Left ventricle myocardium inferior (tissue), 1 donor: ENCODE measurements around the gene ARL3. TPM values are rescaled to one million over a fixed set of nuclear protein-coding genes. Genes with fewer than 3 reads are reported as not detected.
"Not testable (repeated sequence)": the region's sequence is repeated elsewhere in the genome, so short reads cannot be mapped to it uniquely, and the experiment has no call there.

ENCODE experiments used
- DNase-seq: peaks from one replicate; pipeline ENCODE4 v3.0.0-alpha.2; 2020
- H3K27ac ChIP-seq: fragments of 200-600 bp; replicated peaks from 2 replicates; pipeline ENCODE4 v1.8.0; 2021
- H3K27me3 ChIP-seq: fragments of 200-600 bp; 2 replicates; pipeline ENCODE4 v1.8.0; 2021; ENCODE audit warnings: low read depth
- H3K36me3 ChIP-seq: fragments of 200-600 bp; 2 replicates; pipeline ENCODE4 v1.8.0; 2021
- H3K4me1 ChIP-seq: fragments of 200-600 bp; 2 replicates; pipeline ENCODE4 v1.8.0; 2021
- H3K4me3 ChIP-seq: fragments of 200-600 bp; 2 replicates; pipeline ENCODE4 v1.8.0; 2021; ENCODE audit warnings: mild to moderate bottlenecking, moderate library complexity
- H3K9me3 ChIP-seq: fragments of 200-600 bp; replicated peaks from 2 replicates; pipeline ENCODE4 v1.8.0; 2021
- CTCF ChIP-seq: fragments of 200-600 bp; IDR thresholded peaks from 2 replicates; pipeline ENCODE4 v1.8.0; 2021; ENCODE audit warnings: antibody characterized with exemption, mild to moderate bottlenecking, borderline replicate concordance
- intact Hi-C: fragments of 100-400 bp; cut with micrococcal nuclease; formaldehyde crosslinking; loops from one replicate; pipeline ENCODE4 v1.11.0; 2022
- total RNA-seq: library from RNA; stranded (reverse); fragmentation: NEBNext Ultra II Directional; extraction: Animal tissue kit (Norgen Biotek cat#: 25700); gene quantifications from one replicate; pipeline ENCODE4 v1.2.1, GENCODE V29; 2021
- donor health status: DM: no; HTN: yes; CAD: no; lungs with severe emphysema.

Gene ARL3
- total RNA-seq, 1 donor from 2014 or later: 13.4 TPM

GRCh38 chr10:102698894-102699293, 15.3 kb downstream of the ARL3 start:
- no peak for DNase-seq
- Histone ChIP-seq H3K36me3 (peaks cover 50% of the 10 kb centered on the region), H3K27ac (no peak overlapping the region), H3K4me1 (no peaks in the 10 kb centered on the region), H3K27me3 (no peaks in the 10 kb centered on the region), H3K4me3 (no peak overlapping the region), H3K9me3 (no peaks in the 10 kb centered on the region)
- intact Hi-C loops: no loop called here
- no peak for TF ChIP-seq CTCF

GRCh38 chr10:102696736-102697135, 17.5 kb downstream of the ARL3 start:
- H3K4me3 ChIP-seq: no peak overlapping the region
- no peak for DNase-seq
- intact Hi-C loops: no loop called here
- H3K27me3 ChIP-seq: no peaks in the 10 kb centered on the region
- no peak for TF ChIP-seq CTCF
- H3K9me3 ChIP-seq: no peaks in the 10 kb centered on the region
- peaks cover 61% of the 10 kb centered on the region for H3K36me3 ChIP-seq
- H3K4me1 ChIP-seq: no peaks in the 10 kb centered on the region
- no peak overlapping the region for H3K27ac ChIP-seq

- intact Hi-C loops: not testable (repeated sequence)
- peaks cover 61% of the 10 kb centered on the region for H3K36me3 ChIP-seq
These were observed 18.8 kb downstream of the ARL3 start for GRCh38 chr10:102695401-102695800.

GRCh38 chr10:102691285-102692066, 22.7 kb downstream of the ARL3 start:
- no peaks in the 10 kb centered on the region for H3K9me3 ChIP-seq
- H3K27me3 ChIP-seq: no peaks in the 10 kb centered on the region
- H3K4me3 ChIP-seq: no peak overlapping the region
- DNase-seq: no peak
- no peak for TF ChIP-seq CTCF
- H3K4me1 ChIP-seq: no peaks in the 10 kb centered on the region
- no peak overlapping the region for H3K27ac ChIP-seq
- intact Hi-C loops: no loop called here
- H3K36me3 ChIP-seq: peaks cover 48% of the 10 kb centered on the region

More at GRCh38 chr10:102695401-102695800, 18.8 kb downstream of the ARL3 start:
- not testable (repeated sequence) for H3K4me1 ChIP-seq, DNase-seq, H3K27ac ChIP-seq, H3K9me3 ChIP-seq, H3K4me3 ChIP-seq, H3K27me3 ChIP-seq

- intact Hi-C loops: no loop called here
- Histone ChIP-seq H3K27me3 (no peaks in the 10 kb centered on the region), H3K9me3 (no peaks in the 10 kb centered on the region), H3K27ac (no peak overlapping the region), H3K36me3 (peaks cover 44% of the 10 kb centered on the region), H3K4me1 (peaks cover 10% of the 10 kb centered on the region), H3K4me3 (no peak overlapping the region)
- no peak for DNase-seq
- no peak for TF ChIP-seq CTCF
These were observed 30.5 kb downstream of the ARL3 start for GRCh38 chr10:102683736-102684135.

GRCh38 chr10:102682981-102683380, 31.2 kb downstream of the ARL3 start:
- no peak for TF ChIP-seq CTCF
- intact Hi-C loops: no loop called here
- Histone ChIP-seq H3K36me3 (peaks cover 37% of the 10 kb centered on the region), H3K27ac (no peak overlapping the region), H3K4me1 (peaks cover 18% of the 10 kb centered on the region), H3K27me3 (no peaks in the 10 kb centered on the region), H3K9me3 (no peaks in the 10 kb centered on the region), H3K4me3 (no peak overlapping the region)
- no peak for DNase-seq
